Natural killer cell (primary cell): ENCODE measurements around the gene SLIT1. TPM values are rescaled to one million over a fixed set of nuclear protein-coding genes. Genes with fewer than 3 reads are reported as not detected.

Experiments used
- ATAC-seq, 3 donors: fragments of 150-1000 bp in 2 of 3; fragments of 200-7000 bp in 1 of 3; cut with Tn5 transposase; 1 replicate in 1 of 3; 2 replicates in 2 of 3; pipeline ENCODE4 v1.10.0; 2021; ENCODE audit warnings: mild to moderate bottlenecking in 2 of 3, moderate library complexity in 2 of 3
- DNase-seq, 2 donors: peaks; one replicate each; pipeline versions ENCODE4 v3.0.0 to v3.0.0-alpha.2; 2013 to 2021; ENCODE audit warnings: mixed read lengths in 1 of 2
- H3K27ac ChIP-seq: one replicate; pipeline ENCODE4 v1.5.1; 2013; ENCODE audit warnings: mild to moderate bottlenecking, low read length
- H3K27me3 ChIP-seq: one replicate; pipeline ENCODE4 v1.6.1; 2013; ENCODE audit warnings: low read length; ENCODE audit not compliant: control insufficient read depth, insufficient read depth
- H3K36me3 ChIP-seq: one replicate; pipeline ENCODE4 v1.6.1; 2013; ENCODE audit warnings: low read length; ENCODE audit not compliant: control insufficient read depth, insufficient read depth
- H3K4me1 ChIP-seq: one replicate; pipeline ENCODE4 v1.6.1; 2013; ENCODE audit warnings: low read length; ENCODE audit not compliant: control insufficient read depth, insufficient read depth
- H3K4me3 ChIP-seq: one replicate; pipeline ENCODE4 v1.5.1; 2013; ENCODE audit warnings: low read length
- H3K9me3 ChIP-seq: one replicate; pipeline ENCODE4 v1.6.1; 2013; ENCODE audit warnings: low read length; ENCODE audit not compliant: control insufficient read depth, insufficient read depth
- H3K27ac Mint-ChIP-seq, 2 donors: one replicate each; pipeline ENCODE4 v1.8.0; 2022; ENCODE audit warnings: mild to moderate bottlenecking in 2 of 2, mixed read lengths in 2 of 2, moderate library complexity in 1 of 2
- H3K27me3 Mint-ChIP-seq, 2 donors: one replicate each; pipeline ENCODE4 v1.8.0; 2022; ENCODE audit warnings: low read depth in 2 of 2, mixed read lengths in 2 of 2
- H3K36me3 Mint-ChIP-seq: one replicate; pipeline ENCODE4 v1.8.0; 2022; ENCODE audit warnings: mixed read lengths
- H3K4me1 Mint-ChIP-seq, 2 donors: one replicate each; pipeline ENCODE4 v1.8.0; 2022; ENCODE audit warnings: mixed read lengths in 2 of 2
- H3K4me3 Mint-ChIP-seq: one replicate; pipeline ENCODE4 v1.8.0; 2022; ENCODE audit warnings: mild to moderate bottlenecking, moderate library complexity, mixed read lengths
- H3K9me3 Mint-ChIP-seq, 2 donors: one replicate each; pipeline ENCODE4 v1.8.0; 2022; ENCODE audit warnings: mixed read lengths in 2 of 2
- WGBS: methylation state at CpG from one replicate; pipeline ENCODE4 v1.1.7; 2013; ENCODE audit warnings: missing lambda C conversion rate; ENCODE audit not compliant: insufficient coverage; 5-methylcytosine and 5-hydroxymethylcytosine counted together
- intact Hi-C: fragments of 100-400 bp; cut with micrococcal nuclease; formaldehyde crosslinking; loops from one replicate; pipeline ENCODE4 v1.14.2; 2022
- total RNA-seq, 4 donors: library from RNA; stranded (reverse); fragments of 120-200 nt in 1 of 4; gene quantifications; one replicate each; pipeline versions ENCODE4 v1.2.3 to v1.2.4, GENCODE V29; 2013 to 2022
- TF ChIP-seq, protein P1 (sequence below): fragments of 200-600 bp; IDR thresholded peaks from one replicate; pipeline ENCODE4 v1.8.0; 2022; ENCODE audit warnings: antibody characterized with exemption

SLIT1 gene
- total RNA-seq, 3 donors from 2014 or later (not counting 1 experiment from before 2014, with no cell fraction given): 0.28 to 1.5 (median 1.1) TPM

DNA sequence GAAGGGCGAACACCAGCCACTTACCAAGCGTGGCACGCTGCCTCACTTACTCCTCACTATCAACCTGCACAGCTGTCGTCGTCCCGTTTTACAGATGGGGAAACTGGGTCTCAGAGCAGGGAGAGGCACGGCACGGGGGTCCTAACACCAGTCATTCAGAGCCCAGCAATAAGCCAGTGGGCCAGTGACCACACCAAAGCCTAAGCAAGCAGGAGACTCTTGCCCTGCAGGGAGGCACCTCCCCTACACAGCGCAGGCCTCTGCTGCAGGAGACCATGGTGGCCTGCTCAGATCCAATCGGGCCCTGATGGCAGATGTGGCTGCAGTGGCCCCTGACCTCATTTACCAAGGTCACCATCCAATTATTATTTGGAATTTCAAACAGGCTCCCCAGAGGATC is 4.8 kb downstream of the SLIT1 start:
- Mint-ChIP-seq H3K4me3 (no peak overlapping the region), H3K27me3 (peaks cover 38 to 44% of the 10 kb centered on the region in 2 donors), H3K4me1 (no peaks in the 10 kb centered on the region), H3K9me3 (no peaks in the 10 kb centered on the region), H3K27ac (no peak overlapping the region), H3K36me3 (no peaks in the 10 kb centered on the region)
- intact Hi-C loops: no loop called here
- H3K9me3 ChIP-seq: no peaks in the 10 kb centered on the region
- H3K27me3 ChIP-seq: peaks cover 10% of the 10 kb centered on the region
- no peak overlapping the region for H3K4me3 ChIP-seq
- no peaks in the 10 kb centered on the region for H3K4me1 ChIP-seq
- no peaks in the 10 kb centered on the region for H3K36me3 ChIP-seq
- WGBS: 91% methylated on average over 10 of the region's 10 CpGs
- TF ChIP-seq, protein P1, sequence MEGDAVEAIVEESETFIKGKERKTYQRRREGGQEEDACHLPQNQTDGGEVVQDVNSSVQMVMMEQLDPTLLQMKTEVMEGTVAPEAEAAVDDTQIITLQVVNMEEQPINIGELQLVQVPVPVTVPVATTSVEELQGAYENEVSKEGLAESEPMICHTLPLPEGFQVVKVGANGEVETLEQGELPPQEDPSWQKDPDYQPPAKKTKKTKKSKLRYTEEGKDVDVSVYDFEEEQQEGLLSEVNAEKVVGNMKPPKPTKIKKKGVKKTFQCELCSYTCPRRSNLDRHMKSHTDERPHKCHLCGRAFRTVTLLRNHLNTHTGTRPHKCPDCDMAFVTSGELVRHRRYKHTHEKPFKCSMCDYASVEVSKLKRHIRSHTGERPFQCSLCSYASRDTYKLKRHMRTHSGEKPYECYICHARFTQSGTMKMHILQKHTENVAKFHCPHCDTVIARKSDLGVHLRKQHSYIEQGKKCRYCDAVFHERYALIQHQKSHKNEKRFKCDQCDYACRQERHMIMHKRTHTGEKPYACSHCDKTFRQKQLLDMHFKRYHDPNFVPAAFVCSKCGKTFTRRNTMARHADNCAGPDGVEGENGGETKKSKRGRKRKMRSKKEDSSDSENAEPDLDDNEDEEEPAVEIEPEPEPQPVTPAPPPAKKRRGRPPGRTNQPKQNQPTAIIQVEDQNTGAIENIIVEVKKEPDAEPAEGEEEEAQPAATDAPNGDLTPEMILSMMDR: no peak
- H3K27ac ChIP-seq: no peak overlapping the region
- no peak for DNase-seq
- ATAC-seq: no peak

DNA sequence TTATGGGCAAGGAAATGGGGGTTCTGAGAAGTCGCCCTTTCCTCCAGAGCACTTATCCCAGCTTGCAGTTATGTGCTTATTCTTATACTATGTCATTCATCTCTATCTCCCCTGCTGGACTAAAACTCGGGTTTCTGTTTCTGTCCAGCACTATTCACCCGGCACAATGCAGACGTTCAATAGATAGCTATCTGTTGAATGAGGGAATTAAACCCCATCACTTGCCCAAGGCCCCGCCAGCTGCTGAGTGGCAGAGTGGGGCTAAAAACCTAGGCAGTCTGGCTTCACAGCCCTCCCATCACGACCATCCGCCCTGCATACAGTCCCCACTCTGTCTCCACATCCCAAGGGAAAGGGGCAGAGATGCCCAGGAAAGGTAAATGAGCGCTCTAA is 5.4 kb downstream of the SLIT1 start:
- TF ChIP-seq, protein P1: no peak
- Histone ChIP-seq H3K9me3 (no peaks in the 10 kb centered on the region), H3K27me3 (peaks cover 10% of the 10 kb centered on the region), H3K27ac (no peak overlapping the region), H3K4me1 (no peaks in the 10 kb centered on the region), H3K4me3 (no peak overlapping the region), H3K36me3 (no peaks in the 10 kb centered on the region)
- Mint-ChIP-seq H3K36me3 (no peaks in the 10 kb centered on the region), H3K9me3 (no peaks in the 10 kb centered on the region), H3K27me3 (peaks cover 41 to 44% of the 10 kb centered on the region in 2 donors), H3K4me1 (no peaks in the 10 kb centered on the region), H3K4me3 (no peak overlapping the region), H3K27ac (no peak overlapping the region)
- ATAC-seq (no peak), DNase-seq (no peak)
- 90% methylated on average over 8 of the region's 8 CpGs for WGBS
- intact Hi-C loops: no loop called here

DNA sequence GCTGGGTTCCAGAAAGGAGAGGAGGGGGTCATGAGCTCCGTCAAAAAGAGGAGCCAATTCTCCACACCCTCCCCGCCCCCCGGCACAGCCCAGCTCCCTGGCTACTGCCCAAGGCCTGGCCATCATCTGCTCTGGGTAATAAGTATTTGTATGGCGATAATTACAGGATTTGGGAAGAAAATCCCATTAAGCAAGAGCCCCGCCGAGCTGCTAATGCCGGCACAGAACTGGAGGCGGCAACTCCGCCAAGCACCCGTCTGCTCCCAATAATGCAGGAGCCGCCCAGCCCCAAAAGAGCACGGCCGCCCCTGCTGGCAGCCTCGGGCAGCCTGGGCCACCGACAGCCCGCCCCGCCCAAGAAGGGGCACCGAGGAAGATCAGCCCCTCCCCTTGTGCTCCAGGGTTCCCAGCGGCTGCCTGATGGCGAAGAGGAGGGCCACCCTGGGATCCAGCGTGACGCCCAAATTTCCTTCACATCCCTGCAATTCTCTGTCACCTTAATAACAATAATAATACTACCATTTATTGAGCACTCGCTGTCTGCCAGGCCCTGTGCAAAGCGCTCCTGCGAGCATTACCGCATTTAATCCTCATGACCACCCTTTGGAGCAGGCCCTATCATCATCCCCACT is 5.9 kb downstream of the SLIT1 start:
- H3K9me3 ChIP-seq: no peaks in the 10 kb centered on the region
- TF ChIP-seq, protein P1: no peak
- WGBS: 37% methylated on average over 23 of the region's 26 CpGs
- H3K27ac ChIP-seq: no peak overlapping the region
- no peak overlapping the region for H3K4me3 Mint-ChIP-seq
- ATAC-seq (no peak), DNase-seq (no peak)
- no peak overlapping the region for H3K4me3 ChIP-seq
- H3K27me3 ChIP-seq: peaks cover 6% of the 10 kb centered on the region
- no peaks in the 10 kb centered on the region for H3K4me1 ChIP-seq
- no peaks in the 10 kb centered on the region for H3K36me3 Mint-ChIP-seq
- no peak overlapping the region for H3K27ac Mint-ChIP-seq
- no peaks in the 10 kb centered on the region for H3K4me1 Mint-ChIP-seq
- H3K9me3 Mint-ChIP-seq: no peaks in the 10 kb centered on the region
- intact Hi-C loops: no loop called here
- H3K36me3 ChIP-seq: no peaks in the 10 kb centered on the region
- peaks cover 39 to 40% of the 10 kb centered on the region in 2 donors for H3K27me3 Mint-ChIP-seq

DNA sequence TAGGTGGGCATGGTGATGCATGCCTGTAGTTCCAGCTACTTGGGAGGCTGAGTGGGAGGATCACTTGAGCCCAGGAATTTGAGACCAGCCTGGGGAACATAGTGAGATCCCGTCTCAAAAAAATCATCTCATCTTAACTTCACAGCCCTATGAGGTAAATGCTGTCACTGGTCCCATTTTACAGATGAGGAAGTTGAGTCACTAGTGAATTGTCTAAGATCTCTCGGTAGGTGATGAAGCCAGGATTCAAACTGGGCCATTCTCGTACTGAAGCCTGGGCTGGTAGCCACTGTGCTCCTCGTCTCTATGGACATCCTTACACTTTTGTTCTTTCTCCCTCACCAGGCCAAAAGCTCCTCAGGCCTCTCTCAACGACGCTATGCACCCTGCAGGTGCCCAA is 6.4 kb downstream of the SLIT1 start:
- Mint-ChIP-seq H3K9me3 (no peaks in the 10 kb centered on the region), H3K36me3 (no peaks in the 10 kb centered on the region), H3K4me3 (no peak overlapping the region), H3K4me1 (no peaks in the 10 kb centered on the region), H3K27me3 (peaks cover 33 to 35% of the 10 kb centered on the region in 2 donors), H3K27ac (no peak overlapping the region)
- TF ChIP-seq, protein P1: no peak
- no peaks in the 10 kb centered on the region for H3K9me3 ChIP-seq
- DNase-seq (no peak), ATAC-seq (no peak)
- H3K4me1 ChIP-seq: no peaks in the 10 kb centered on the region
- H3K27ac ChIP-seq: no peak overlapping the region
- intact Hi-C loops: no loop called here
- WGBS: 48% methylated on average over 5 of the region's 6 CpGs
- peaks cover 3% of the 10 kb centered on the region for H3K27me3 ChIP-seq
- no peaks in the 10 kb centered on the region for H3K36me3 ChIP-seq
- H3K4me3 ChIP-seq: no peak overlapping the region
